Vagina (tissue), 2 donors: Measurements from ENCODE around the gene TMEM154. TPM values are rescaled to one million over a fixed set of nuclear protein-coding genes. Genes with fewer than 3 reads are reported as not detected.

Experiments
- DNase-seq, 2 donors: peaks; one replicate each; pipeline ENCODE4 v3.0.0-alpha.2; 2017; ENCODE audit errors: extremely low spot score in 2 of 2
- H3K27ac ChIP-seq: fragments of 200-600 bp; sonication (generic); one replicate; pipeline ENCODE4 v1.5.1; 2019
- H3K27me3 ChIP-seq: fragments of 200-600 bp; sonication (generic); one replicate; pipeline ENCODE4 v1.5.1; 2019
- H3K36me3 ChIP-seq, 2 donors: fragments of 200-600 bp; sonication (generic); one replicate each; pipeline ENCODE4 v1.5.1; 2017 to 2019
- H3K4me1 ChIP-seq: fragments of 200-600 bp; sonication (generic); one replicate; pipeline ENCODE4 v1.5.1; 2019
- H3K4me3 ChIP-seq, 2 donors: fragments of 200-600 bp; sonication (generic); 1 replicate in 1 of 2; 2 replicates in 1 of 2; pipeline ENCODE4 v1.5.1; 2016 to 2019
- H3K9me3 ChIP-seq: fragments of 200-600 bp; sonication (generic); one replicate; pipeline ENCODE4 v1.5.1; 2019
- POLR2A ChIP-seq, 2 donors: fragments of 450-650 bp; IDR thresholded peaks; one replicate each; pipeline ENCODE4 v1.6.1; 2017; ENCODE audit warnings: antibody characterized with exemption in 2 of 2, mild to moderate bottlenecking in 2 of 2, moderate library complexity in 2 of 2
- POLR2AphosphoS5 ChIP-seq, 2 donors: sonication (generic); formaldehyde crosslinking; IDR thresholded peaks; one replicate each; pipeline ENCODE4 v1.9.0; 2017; ENCODE audit warnings: antibody characterized with exemption in 2 of 2, mild to moderate bottlenecking in 2 of 2, low read depth in 1 of 2; ENCODE audit not compliant: insufficient read depth in 1 of 2
- intact Hi-C: fragments of 100-400 bp; cut with DNase I; formaldehyde crosslinking; loops from one replicate; pipeline ENCODE4 v1.15.1; 2023
- total RNA-seq: library from RNA; depleted of rRNA; stranded (reverse); fragments of >200 nt; gene quantifications from one replicate; pipeline ENCODE4 v1.2.3, GENCODE V29; 2016
- TF ChIP-seq, protein P1 (sequence below), 3 experiments: fragments of 450-650 bp in 2 of 3; fragments of 200-600 bp in 1 of 3; sonication (generic) in 1 of 3; IDR thresholded peaks; one replicate each; pipeline ENCODE4 v1.5.1; 2017 to 2019; ENCODE audit warnings: antibody characterized with exemption in 3 of 3, mild to moderate bottlenecking in 2 of 3, moderate library complexity in 2 of 3

TMEM154 gene
- total RNA-seq, 1 donor from 2014 or later, result 33.1 TPM

DNA sequence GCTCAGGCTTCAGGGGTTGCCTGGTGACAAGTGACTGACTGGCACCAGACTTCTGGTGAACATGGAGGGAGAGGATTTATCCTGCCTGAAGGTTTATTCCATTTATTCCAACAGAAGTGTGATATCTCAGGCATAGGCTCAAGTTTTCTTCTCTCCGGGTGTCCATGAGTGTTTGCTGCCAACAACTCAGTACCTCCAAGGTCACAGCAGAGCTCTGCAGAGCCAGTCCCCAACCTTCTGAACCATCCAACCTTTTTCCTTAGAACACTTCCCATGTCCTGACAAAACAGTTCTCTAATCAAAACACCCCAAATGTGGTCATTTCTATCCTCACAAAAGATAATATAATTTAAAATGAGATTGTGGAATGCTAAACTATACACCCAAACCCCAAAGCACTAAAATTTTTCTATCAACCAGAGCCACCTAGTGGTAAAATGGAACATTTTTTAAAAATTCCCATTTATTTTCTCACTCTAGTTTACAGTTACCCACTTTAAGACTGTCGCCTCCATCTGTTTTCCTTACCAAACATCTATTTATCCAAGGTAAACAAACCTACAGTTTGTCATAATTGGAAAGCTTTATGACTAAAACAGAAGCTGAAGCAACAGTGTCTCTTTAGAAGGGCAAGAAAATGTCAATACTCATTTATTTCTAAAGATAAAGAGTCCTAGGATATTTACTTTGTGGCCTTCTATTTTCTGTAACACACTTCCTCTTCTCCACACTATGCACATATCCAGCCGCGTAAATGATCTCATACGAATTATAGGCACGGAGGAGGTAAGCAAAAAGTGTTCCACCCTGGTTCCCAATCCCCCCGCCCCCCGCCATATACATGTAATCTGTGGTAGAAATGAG, 39.5 kb downstream of the TMEM154 start:
- intact Hi-C loops, result loop anchor here (2.0 kb wide), 1 partner anchor 187 kb away; no protein-coding TSS in a partner anchor

DNA sequence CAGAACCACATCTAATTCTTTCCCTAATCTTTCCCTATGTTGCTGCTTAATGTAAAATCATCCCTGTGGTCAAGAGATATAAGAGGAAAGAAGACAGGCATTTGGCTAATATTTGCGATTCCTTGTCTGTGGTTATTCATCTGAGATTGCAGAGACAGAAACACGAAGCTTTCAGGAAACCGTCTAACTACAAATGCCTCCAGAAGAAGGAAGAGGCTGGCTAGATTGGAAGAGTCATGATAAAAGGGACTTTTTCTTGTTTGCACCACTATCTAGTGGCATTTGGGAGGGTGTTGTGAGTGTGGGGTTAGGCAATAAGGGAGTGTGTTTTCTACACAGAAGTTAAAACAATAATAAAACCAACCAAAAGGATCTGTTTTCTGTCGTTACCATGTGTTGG, 43.9 kb downstream of the TMEM154 start:
- no peak overlapping the region for H3K27ac ChIP-seq
- H3K4me1 ChIP-seq, result no peaks in the 10 kb centered on the region
- H3K9me3 ChIP-seq, result no peaks in the 10 kb centered on the region
- H3K36me3 ChIP-seq, result no peaks in the 10 kb centered on the region
- TF ChIP-seq POLR2A (IDR thresholded peaks at IDR 0.05) (no peak), POLR2AphosphoS5 (IDR thresholded peaks at IDR 0.05; ENCODE audit: insufficient read depth in 1 of 2, low read depth in 1 of 2) (no peak)
- TF ChIP-seq, protein P1, sequence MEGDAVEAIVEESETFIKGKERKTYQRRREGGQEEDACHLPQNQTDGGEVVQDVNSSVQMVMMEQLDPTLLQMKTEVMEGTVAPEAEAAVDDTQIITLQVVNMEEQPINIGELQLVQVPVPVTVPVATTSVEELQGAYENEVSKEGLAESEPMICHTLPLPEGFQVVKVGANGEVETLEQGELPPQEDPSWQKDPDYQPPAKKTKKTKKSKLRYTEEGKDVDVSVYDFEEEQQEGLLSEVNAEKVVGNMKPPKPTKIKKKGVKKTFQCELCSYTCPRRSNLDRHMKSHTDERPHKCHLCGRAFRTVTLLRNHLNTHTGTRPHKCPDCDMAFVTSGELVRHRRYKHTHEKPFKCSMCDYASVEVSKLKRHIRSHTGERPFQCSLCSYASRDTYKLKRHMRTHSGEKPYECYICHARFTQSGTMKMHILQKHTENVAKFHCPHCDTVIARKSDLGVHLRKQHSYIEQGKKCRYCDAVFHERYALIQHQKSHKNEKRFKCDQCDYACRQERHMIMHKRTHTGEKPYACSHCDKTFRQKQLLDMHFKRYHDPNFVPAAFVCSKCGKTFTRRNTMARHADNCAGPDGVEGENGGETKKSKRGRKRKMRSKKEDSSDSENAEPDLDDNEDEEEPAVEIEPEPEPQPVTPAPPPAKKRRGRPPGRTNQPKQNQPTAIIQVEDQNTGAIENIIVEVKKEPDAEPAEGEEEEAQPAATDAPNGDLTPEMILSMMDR (IDR thresholded peaks at IDR 0.05), result no peak
- intact Hi-C loops, result loop anchor here (10.0 kb wide), 1 partner anchor 131 kb away; no protein-coding TSS in a partner anchor
- no peaks in the 10 kb centered on the region for H3K27me3 ChIP-seq
- DNase-seq, result no peak
- no peak overlapping the region for H3K4me3 ChIP-seq

More for the DNA sequence above, 39.5 kb downstream of the TMEM154 start:
- Histone ChIP-seq H3K27me3 (no peaks in the 10 kb centered on the region), H3K4me1 (no peaks in the 10 kb centered on the region), H3K36me3 (no peaks in the 10 kb centered on the region), H3K4me3 (no peak overlapping the region), H3K9me3 (no peaks in the 10 kb centered on the region), H3K27ac (no peak overlapping the region)
- TF ChIP-seq, protein P1 (IDR thresholded peaks at IDR 0.05), result peak; percentile 17 to 55 (median 44)
- TF ChIP-seq POLR2A (IDR thresholded peaks at IDR 0.05), result no peak
- no peak for TF ChIP-seq POLR2AphosphoS5 (IDR thresholded peaks at IDR 0.05; ENCODE audit: insufficient read depth in 1 of 2, low read depth in 1 of 2)
- DNase-seq, result no peak

DNA sequence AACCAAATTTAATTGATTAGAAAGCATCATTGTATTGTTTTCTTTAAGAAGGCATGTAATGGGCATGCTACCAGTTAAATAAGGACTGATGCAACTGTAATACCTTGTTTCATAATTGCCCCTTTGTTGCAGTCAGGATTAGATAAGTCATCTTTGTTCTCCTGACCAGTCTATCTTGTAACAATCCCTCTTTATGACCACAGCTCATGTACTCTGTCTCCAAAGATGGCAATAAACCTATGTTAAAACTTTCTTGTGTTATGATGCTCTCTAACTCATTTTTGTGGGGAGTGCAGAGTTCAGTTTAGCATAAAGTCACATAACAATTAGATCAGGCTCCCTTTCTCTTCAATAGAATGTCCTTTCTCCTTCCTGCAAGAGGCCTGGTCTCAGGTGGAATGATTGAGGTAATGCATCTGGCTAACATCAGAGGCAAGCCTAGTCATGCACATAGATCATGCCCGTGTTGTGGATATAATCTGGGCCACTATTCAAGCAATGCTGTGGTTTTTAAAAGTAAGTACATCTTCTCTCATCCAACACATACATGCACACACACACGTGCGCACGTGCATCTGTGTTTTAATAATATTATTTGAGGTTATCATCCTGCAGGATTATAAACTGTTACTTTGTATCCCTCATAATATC, 45.6 kb downstream of the TMEM154 start:
- H3K9me3 ChIP-seq, result no peaks in the 10 kb centered on the region
- DNase-seq, result no peak
- H3K4me1 ChIP-seq, result no peaks in the 10 kb centered on the region
- intact Hi-C loops, result loop anchor here (10.0 kb wide), 1 partner anchor 129 kb away; no protein-coding TSS in a partner anchor
- no peaks in the 10 kb centered on the region for H3K36me3 ChIP-seq
- TF ChIP-seq POLR2AphosphoS5 (IDR thresholded peaks at IDR 0.05; ENCODE audit: insufficient read depth in 1 of 2, low read depth in 1 of 2), result no peak
- TF ChIP-seq POLR2A (IDR thresholded peaks at IDR 0.05), result no peak
- TF ChIP-seq, protein P1 (IDR thresholded peaks at IDR 0.05), result no peak
- H3K4me3 ChIP-seq, result no peak overlapping the region
- H3K27ac ChIP-seq, result no peak overlapping the region
- H3K27me3 ChIP-seq, result no peaks in the 10 kb centered on the region

DNA sequence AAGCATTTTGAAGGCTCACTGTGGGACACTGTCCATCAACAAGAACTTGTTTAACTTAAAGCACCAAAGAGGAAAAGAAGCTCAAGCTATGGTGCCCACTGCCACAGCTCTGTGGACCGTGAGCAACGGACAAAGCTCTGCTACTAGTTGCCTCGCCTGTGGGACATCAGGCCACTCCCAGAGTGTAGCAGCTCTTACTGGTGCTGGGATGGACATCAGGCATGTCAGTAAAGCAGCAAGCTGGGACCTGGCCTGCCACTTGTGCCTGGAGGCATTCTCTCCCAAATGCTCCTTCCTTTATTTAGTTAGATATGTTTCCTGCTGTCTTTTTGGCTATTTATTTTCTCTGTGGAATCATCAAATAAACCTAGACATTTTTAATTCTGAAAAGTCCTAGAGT, 46.7 kb downstream of the TMEM154 start:
- Histone ChIP-seq H3K36me3 (no peaks in the 10 kb centered on the region), H3K27me3 (no peaks in the 10 kb centered on the region), H3K4me1 (no peaks in the 10 kb centered on the region), H3K9me3 (no peaks in the 10 kb centered on the region), H3K27ac (no peak overlapping the region), H3K4me3 (no peak overlapping the region)
- DNase-seq, result no peak
- TF ChIP-seq, protein P1 (IDR thresholded peaks at IDR 0.05), result no peak
- TF ChIP-seq POLR2AphosphoS5 (IDR thresholded peaks at IDR 0.05; ENCODE audit: insufficient read depth in 1 of 2, low read depth in 1 of 2) (no peak), POLR2A (IDR thresholded peaks at IDR 0.05) (no peak)
- intact Hi-C loops, result loop anchor here (2.0 to 10.0 kb wide), 2 partner anchors 108 to 128 kb away; no protein-coding TSS in a partner anchor
